HG03342 (cell line): ENCODE data around the gene SLC2A11.
A peak's percentile ranks its signal among the peaks of the same experiment; 100 is the strongest.
"Not testable (repeated sequence)": the region's sequence is repeated elsewhere in the genome, so short reads cannot be mapped to it uniquely, and the experiment has no call there.

Experiments used
- ATAC-seq: cut with Tn5 transposase; IDR thresholded peaks from one replicate; pipeline ENCODE4 v1.9.1; 2021; ENCODE audit warnings: mild to moderate bottlenecking, moderate library complexity; ENCODE audit not compliant: unreplicated experiment

SLC2A11 gene

GRCh38 chr22:23888615-23889401 is 31.1 kb downstream of the SLC2A11 start:
- ATAC-seq, result no peak

- no peak for ATAC-seq
Observed at GRCh38 chr22:23889620-23890019, 31.9 kb downstream of the SLC2A11 start.

DNA sequence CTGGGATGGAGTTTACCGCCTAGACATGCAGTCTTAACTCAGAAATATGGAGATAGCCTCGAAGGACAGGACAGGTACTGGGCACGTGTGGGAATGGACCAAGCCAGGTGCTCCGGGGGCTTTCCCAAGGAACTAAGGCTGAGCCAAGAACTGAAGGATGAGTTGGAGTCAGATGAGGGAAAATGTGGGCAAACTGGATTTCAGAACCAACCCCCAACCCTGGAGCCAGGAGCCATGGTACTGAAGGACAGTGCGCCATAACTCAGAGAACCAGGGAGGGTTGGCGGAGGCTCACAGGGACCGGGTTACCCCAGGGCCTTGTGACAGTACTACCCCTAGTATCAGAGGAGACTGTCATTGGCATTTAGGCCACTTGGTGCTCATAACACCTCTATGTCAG is 34.1 kb downstream of the SLC2A11 start:
- ATAC-seq, result no peak

- ATAC-seq, result no peak
Observed at GRCh38 chr22:23892130-23892529, 34.5 kb downstream of the SLC2A11 start.

GRCh38 chr22:23892706-23893105 is 35.0 kb downstream of the SLC2A11 start:
- ATAC-seq, result no peak

GRCh38 chr22:23893121-23893944 is 35.7 kb downstream of the SLC2A11 start:
- ATAC-seq, result no peak

GRCh38 chr22:23893945-23894709 is 36.5 kb downstream of the SLC2A11 start, which contains the start of gene MIF:
Gene MIF, plus strand, starts transcription at chr22:23894383. Its CDS starts 92 bp downstream, at chr22:23894475.
- ATAC-seq, result peak; percentile 70

GRCh38 chr22:23894710-23895598 is 37.3 kb downstream of the SLC2A11 start:
- ATAC-seq, result no peak

DNA sequence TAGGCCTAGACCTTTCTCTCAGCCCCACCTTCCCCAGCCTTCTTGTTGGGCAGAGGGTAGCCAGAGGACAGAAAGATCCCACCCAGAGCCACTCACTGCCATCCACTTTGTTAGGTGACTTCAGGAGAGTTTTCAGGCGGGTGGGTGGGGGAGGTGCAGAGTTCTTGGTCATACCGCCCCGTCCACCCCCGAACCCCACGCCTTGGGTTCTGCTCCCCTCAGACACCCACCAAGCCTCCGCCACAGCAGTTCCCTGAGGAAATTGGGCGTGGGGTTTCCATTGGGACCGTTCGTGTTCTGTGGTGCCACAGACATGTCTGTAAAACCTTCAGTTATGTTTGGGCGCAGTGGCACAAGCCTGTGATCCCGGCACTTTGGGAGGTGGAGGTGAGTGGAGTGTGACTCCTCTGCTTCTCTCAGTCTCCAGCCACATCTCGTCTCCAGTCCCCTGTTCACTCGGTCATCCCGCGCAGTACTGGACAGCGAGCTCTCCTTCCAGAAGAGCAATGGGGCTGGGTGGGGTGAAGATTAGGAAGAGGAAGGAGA is 38.0 kb downstream of the SLC2A11 start:
- no peak for ATAC-seq

- no peak for ATAC-seq
Observed at GRCh38 chr22:23896166-23896522, 38.5 kb downstream of the SLC2A11 start.

- no peak for ATAC-seq
Observed at GRCh38 chr22:23896523-23897186, 39.0 kb downstream of the SLC2A11 start.

DNA sequence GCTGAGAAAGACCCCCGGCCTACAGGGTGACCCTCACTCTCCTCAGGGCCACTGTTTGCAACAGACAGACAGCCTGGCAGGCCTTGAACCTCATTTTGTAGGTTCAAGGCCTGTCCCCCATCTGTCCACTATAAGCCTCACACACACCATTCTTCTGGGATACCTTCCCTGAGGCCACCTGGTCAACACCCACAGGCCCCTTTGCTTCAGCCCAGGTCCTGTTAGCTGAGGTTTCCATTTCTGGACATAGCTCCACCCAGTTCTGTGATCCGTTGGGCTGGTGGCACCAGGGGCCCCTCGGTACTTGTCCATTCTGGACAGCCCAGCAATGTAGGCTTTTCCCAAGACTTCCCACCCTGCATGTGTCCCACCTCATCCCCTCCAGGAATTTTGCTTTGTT is 39.6 kb downstream of the SLC2A11 start:
- no peak for ATAC-seq

- ATAC-seq, result no peak
Observed at GRCh38 chr22:23898006-23898974, 40.6 kb downstream of the SLC2A11 start.

- no peak for ATAC-seq
Observed at GRCh38 chr22:23899042-23899745, 41.5 kb downstream of the SLC2A11 start.

- ATAC-seq, result not testable (repeated sequence)
Observed at GRCh38 chr22:23900227-23900626, 42.6 kb downstream of the SLC2A11 start.

DNA sequence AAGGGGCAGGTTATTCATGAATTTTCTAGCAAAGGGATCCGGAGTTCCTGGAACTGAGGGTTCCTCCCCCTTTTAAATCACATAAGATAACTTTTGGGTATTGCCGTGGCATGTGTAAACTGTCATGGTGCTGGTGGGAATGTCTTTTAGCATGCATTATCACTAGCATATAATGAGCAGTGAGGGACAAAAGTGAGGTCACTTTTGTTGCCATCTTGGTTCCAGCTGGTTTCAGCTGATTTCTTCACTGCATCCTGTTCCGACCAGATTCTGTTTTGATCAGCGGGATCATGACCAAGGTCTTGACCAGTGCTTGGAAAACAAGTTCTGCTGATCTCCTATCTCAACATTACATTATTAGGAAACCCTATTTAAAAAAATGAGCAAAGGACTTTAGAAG is 43.9 kb downstream of the SLC2A11 start:
- ATAC-seq, result no peak

- ATAC-seq, result no peak
Observed at GRCh38 chr22:23903328-23903971, 45.8 kb downstream of the SLC2A11 start.
